ENCODE data around the gene DSCAML1.

DSCAML1 gene

GRCh38 chr11:117681438-117681837, 115.6 kb downstream of the DSCAML1 start:
- Histone ChIP-seq H2AK5ac (ENCODE audit: low read length) (no peak overlapping the region), H3K9ac (ENCODE audit: low read length) (no peak overlapping the region), H4K8ac (ENCODE audit: low read depth, low read length) (no peak overlapping the region), H2BK120ac (ENCODE audit: insufficient read depth, low read length, poor library complexity) (no peak overlapping the region), H3K79me1 (ENCODE audit: low read length) (no peaks in the 10 kb centered on the region), H3K27me3 (ENCODE audit: insufficient read depth, low read length) (no peaks in the 10 kb centered on the region), H4K12ac (ENCODE audit: low read depth, low read length) (no peak overlapping the region), H3K4ac (ENCODE audit: low read depth, low read length) (no peak overlapping the region), H2AFZ (ENCODE audit: insufficient read depth, low read length, poor library complexity) (no peak overlapping the region), H3K79me2 (ENCODE audit: control insufficient read depth, insufficient read depth, low read length, poor library complexity) (no peaks in the 10 kb centered on the region), H3K14ac (ENCODE audit: low read length) (no peak overlapping the region), H3K27ac (ENCODE audit: low read depth, low read length) (no peak overlapping the region), H2BK12ac (ENCODE audit: low read length) (no peak overlapping the region), H4K91ac (ENCODE audit: low read depth, low read length) (no peak overlapping the region), H3K9me3 (ENCODE audit: insufficient read depth, low read depth, low read length) (no peaks in the 10 kb centered on the region), H3K36me3 (ENCODE audit: control insufficient read depth in 1 of 2, insufficient read depth in 2 of 2, low read length in 2 of 2) (no peaks in the 10 kb centered on the region), H3K23ac (ENCODE audit: low read length) (no peak overlapping the region), H3K4me2 (ENCODE audit: low read length) (no peak overlapping the region), H3K4me1 (ENCODE audit: control insufficient read depth in 1 of 2, insufficient read depth in 2 of 2, low read length in 2 of 2) (no peaks in the 10 kb centered on the region), H3K4me3 (ENCODE audit: low read depth, low read length) (no peak overlapping the region), H3K18ac (ENCODE audit: low read length) (no peak overlapping the region), H2BK5ac (ENCODE audit: low read depth, low read length, poor library complexity) (no peak overlapping the region)
- WGBS (ENCODE audit: extremely low coverage, insufficient coverage, insufficient read length) = no CpG with 5 or more reads among the region's 1 CpG
- DNase-seq = no peak

DNA sequence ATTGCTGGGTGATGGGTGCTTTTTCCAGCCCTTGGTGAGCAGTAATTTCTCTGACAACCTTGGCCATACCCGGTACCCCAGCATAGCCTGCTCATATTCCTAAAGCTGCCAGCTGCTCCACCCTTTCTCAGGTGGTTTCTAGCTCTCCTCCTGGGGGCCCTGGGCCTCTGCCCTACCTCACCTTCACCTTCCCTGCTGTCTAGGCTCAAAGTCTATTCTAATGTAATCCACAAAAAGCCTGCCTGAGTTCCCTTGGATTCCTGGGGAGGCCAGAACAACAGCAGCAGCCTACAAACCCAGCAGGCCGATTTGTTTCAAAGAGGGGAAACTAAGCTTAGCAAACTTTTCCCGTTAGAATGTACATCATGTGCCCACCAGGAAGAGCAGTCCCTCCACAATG, 117.6 kb downstream of the DSCAML1 start:
- Histone ChIP-seq H2BK120ac (ENCODE audit: insufficient read depth, low read length, poor library complexity) (no peak overlapping the region), H3K79me1 (ENCODE audit: low read length) (no peaks in the 10 kb centered on the region), H3K18ac (ENCODE audit: low read length) (no peak overlapping the region), H3K27me3 (ENCODE audit: insufficient read depth, low read length) (no peaks in the 10 kb centered on the region), H3K36me3 (ENCODE audit: control insufficient read depth in 1 of 2, insufficient read depth in 2 of 2, low read length in 2 of 2) (no peaks in the 10 kb centered on the region), H3K4me2 (ENCODE audit: low read length) (no peak overlapping the region), H2BK5ac (ENCODE audit: low read depth, low read length, poor library complexity) (no peak overlapping the region), H3K9me3 (ENCODE audit: insufficient read depth, low read depth, low read length) (no peaks in the 10 kb centered on the region), H3K23ac (ENCODE audit: low read length) (no peak overlapping the region), H3K4ac (ENCODE audit: low read depth, low read length) (no peak overlapping the region), H3K79me2 (ENCODE audit: control insufficient read depth, insufficient read depth, low read length, poor library complexity) (no peaks in the 10 kb centered on the region), H3K4me3 (ENCODE audit: low read depth, low read length) (no peak overlapping the region), H3K14ac (ENCODE audit: low read length) (no peak overlapping the region), H4K8ac (ENCODE audit: low read depth, low read length) (no peak overlapping the region), H3K4me1 (ENCODE audit: control insufficient read depth in 1 of 2, insufficient read depth in 2 of 2, low read length in 2 of 2) (no peaks in the 10 kb centered on the region), H2AFZ (ENCODE audit: insufficient read depth, low read length, poor library complexity) (no peak overlapping the region), H4K12ac (ENCODE audit: low read depth, low read length) (no peak overlapping the region), H2BK12ac (ENCODE audit: low read length) (no peak overlapping the region), H4K91ac (ENCODE audit: low read depth, low read length) (no peak overlapping the region), H2AK5ac (ENCODE audit: low read length) (no peak overlapping the region), H3K9ac (ENCODE audit: low read length) (no peak overlapping the region), H3K27ac (ENCODE audit: low read depth, low read length) (no peak overlapping the region)
- no CpG with 5 or more reads among the region's 3 CpGs for WGBS (ENCODE audit: extremely low coverage, insufficient coverage, insufficient read length)
- no peak for DNase-seq

DNA sequence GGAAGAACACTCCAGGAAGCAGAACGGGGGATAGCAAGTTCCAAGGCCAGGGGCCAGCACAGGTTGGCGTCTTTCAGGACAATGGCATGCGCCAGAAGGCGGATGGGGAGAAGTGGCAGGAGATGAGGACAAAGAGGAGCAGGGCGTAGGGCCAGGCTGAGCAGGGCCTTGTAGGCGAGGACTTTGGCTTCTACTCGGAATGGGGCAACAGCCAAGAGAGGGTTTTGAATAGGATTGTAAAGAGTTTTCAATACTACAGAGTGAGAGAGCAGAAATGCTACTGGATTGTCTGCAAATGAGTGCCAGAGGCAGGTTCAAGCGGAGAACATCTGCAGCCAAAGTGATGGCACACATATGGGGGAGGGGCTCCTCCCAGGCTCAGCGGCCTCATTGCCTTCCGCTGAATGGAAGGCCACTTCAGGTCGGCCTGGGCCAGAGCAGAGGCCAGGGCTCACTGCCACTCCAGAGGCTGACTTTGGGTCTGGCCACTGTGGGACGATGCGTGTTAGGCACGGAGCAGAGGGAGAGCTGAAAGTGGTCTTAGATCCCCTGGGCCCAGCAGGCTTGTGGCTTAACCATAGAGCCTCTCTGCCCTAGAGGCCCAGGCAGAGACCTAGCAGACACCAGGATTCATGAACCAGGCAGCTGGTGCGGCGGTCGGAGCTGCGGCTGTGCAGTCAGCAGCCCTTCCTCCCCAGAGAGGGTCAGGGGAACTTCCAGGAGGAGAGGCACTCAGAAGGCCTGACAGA, 118.2 kb downstream of the DSCAML1 start:
- H3K27me3 ChIP-seq (ENCODE audit: insufficient read depth, low read length) = no peaks in the 10 kb centered on the region
- no peaks in the 10 kb centered on the region for H3K9me3 ChIP-seq (ENCODE audit: insufficient read depth, low read depth, low read length)
- H2BK12ac ChIP-seq (ENCODE audit: low read length) = no peak overlapping the region
- no peak overlapping the region for H3K4me2 ChIP-seq (ENCODE audit: low read length)
- H3K4ac ChIP-seq (ENCODE audit: low read depth, low read length) = no peak overlapping the region
- H3K9ac ChIP-seq (ENCODE audit: low read length) = no peak overlapping the region
- H2AK5ac ChIP-seq (ENCODE audit: low read length) = no peak overlapping the region
- H3K4me3 ChIP-seq (ENCODE audit: low read depth, low read length) = no peak overlapping the region
- H4K91ac ChIP-seq (ENCODE audit: low read depth, low read length) = no peak overlapping the region
- H2BK120ac ChIP-seq (ENCODE audit: insufficient read depth, low read length, poor library complexity) = no peak overlapping the region
- no peaks in the 10 kb centered on the region for H3K79me2 ChIP-seq (ENCODE audit: control insufficient read depth, insufficient read depth, low read length, poor library complexity)
- H2AFZ ChIP-seq (ENCODE audit: insufficient read depth, low read length, poor library complexity) = no peak overlapping the region
- H3K14ac ChIP-seq (ENCODE audit: low read length) = no peak overlapping the region
- DNase-seq = no peak
- no peak overlapping the region for H2BK5ac ChIP-seq (ENCODE audit: low read depth, low read length, poor library complexity)
- no peaks in the 10 kb centered on the region for H3K36me3 ChIP-seq (ENCODE audit: control insufficient read depth in 1 of 2, insufficient read depth in 2 of 2, low read length in 2 of 2)
- no peaks in the 10 kb centered on the region for H3K79me1 ChIP-seq (ENCODE audit: low read length)
- H3K18ac ChIP-seq (ENCODE audit: low read length) = no peak overlapping the region
- no peak overlapping the region for H3K27ac ChIP-seq (ENCODE audit: low read depth, low read length)
- no peak overlapping the region for H3K23ac ChIP-seq (ENCODE audit: low read length)
- no peaks in the 10 kb centered on the region for H3K4me1 ChIP-seq (ENCODE audit: control insufficient read depth in 1 of 2, insufficient read depth in 2 of 2, low read length in 2 of 2)
- WGBS (ENCODE audit: extremely low coverage, insufficient coverage, insufficient read length) = no CpG with 5 or more reads among the region's 18 CpGs
- no peak overlapping the region for H4K8ac ChIP-seq (ENCODE audit: low read depth, low read length)
- H4K12ac ChIP-seq (ENCODE audit: low read depth, low read length) = no peak overlapping the region

- no peak overlapping the region for H4K12ac ChIP-seq (ENCODE audit: low read depth, low read length)
- H3K4me3 ChIP-seq (ENCODE audit: low read depth, low read length) = no peak overlapping the region
- no CpG with 5 or more reads among the region's 12 CpGs for WGBS (ENCODE audit: extremely low coverage, insufficient coverage, insufficient read length)
- no peak overlapping the region for H2AFZ ChIP-seq (ENCODE audit: insufficient read depth, low read length, poor library complexity)
- H2BK120ac ChIP-seq (ENCODE audit: insufficient read depth, low read length, poor library complexity) = no peak overlapping the region
- no peak for DNase-seq
- H3K4me1 ChIP-seq (ENCODE audit: control insufficient read depth in 1 of 2, insufficient read depth in 2 of 2, low read length in 2 of 2) = no peaks in the 10 kb centered on the region
- no peak overlapping the region for H2AK5ac ChIP-seq (ENCODE audit: low read length)
- H3K27me3 ChIP-seq (ENCODE audit: insufficient read depth, low read length) = no peaks in the 10 kb centered on the region
- no peak overlapping the region for H4K91ac ChIP-seq (ENCODE audit: low read depth, low read length)
- no peak overlapping the region for H2BK12ac ChIP-seq (ENCODE audit: low read length)
- no peak overlapping the region for H2BK5ac ChIP-seq (ENCODE audit: low read depth, low read length, poor library complexity)
- H3K18ac ChIP-seq (ENCODE audit: low read length) = no peak overlapping the region
- no peaks in the 10 kb centered on the region for H3K79me2 ChIP-seq (ENCODE audit: control insufficient read depth, insufficient read depth, low read length, poor library complexity)
- H3K27ac ChIP-seq (ENCODE audit: low read depth, low read length) = no peak overlapping the region
- H3K23ac ChIP-seq (ENCODE audit: low read length) = no peak overlapping the region
- no peak overlapping the region for H3K4ac ChIP-seq (ENCODE audit: low read depth, low read length)
- H3K9ac ChIP-seq (ENCODE audit: low read length) = no peak overlapping the region
- no peaks in the 10 kb centered on the region for H3K9me3 ChIP-seq (ENCODE audit: insufficient read depth, low read depth, low read length)
- H3K14ac ChIP-seq (ENCODE audit: low read length) = no peak overlapping the region
- no peak overlapping the region for H3K4me2 ChIP-seq (ENCODE audit: low read length)
- no peaks in the 10 kb centered on the region for H3K36me3 ChIP-seq (ENCODE audit: control insufficient read depth in 1 of 2, insufficient read depth in 2 of 2, low read length in 2 of 2)
- no peaks in the 10 kb centered on the region for H3K79me1 ChIP-seq (ENCODE audit: low read length)
- no peak overlapping the region for H4K8ac ChIP-seq (ENCODE audit: low read depth, low read length)
Measured at GRCh38 chr11:117677729-117678310, 119.2 kb downstream of the DSCAML1 start.
